MM.1S (cell line): ENCODE data around the gene GPRASP3.
A peak's percentile ranks its signal among the peaks of the same experiment; 100 is the strongest.

Source experiments
- DNase-seq: peaks from one replicate; pipeline ENCODE4 v3.0.0-alpha.2; 2015
- H2AFZ ChIP-seq: fragments of 300-600 bp; sonication (generic); 2 replicates; pipeline ENCODE4 v1.6.0; 2016; ENCODE audit warnings: antibody characterized with exemption, low read length
- H3F3A ChIP-seq: fragments of 300-600 bp; sonication (generic); 2 replicates; pipeline ENCODE4 v1.6.1; 2016; ENCODE audit warnings: mild to moderate bottlenecking, antibody characterized with exemption, low read length, moderate library complexity, mixed read lengths; ENCODE audit not compliant: insufficient read depth
- H3K27ac ChIP-seq: fragments of 300-600 bp; sonication (generic); 2 replicates; pipeline ENCODE4 v1.5.1; 2016; ENCODE audit warnings: mild to moderate bottlenecking, low read length
- H3K27me3 ChIP-seq: fragments of 300-600 bp; sonication (generic); replicated peaks from 2 replicates; pipeline ENCODE4 v1.6.0; 2016; ENCODE audit warnings: low read length; ENCODE audit not compliant: insufficient read depth
- H3K36me3 ChIP-seq: fragments of 300-600 bp; sonication (generic); replicated peaks from 2 replicates; pipeline ENCODE4 v1.6.1; 2016; ENCODE audit warnings: mild to moderate bottlenecking, low read length, mixed read lengths; ENCODE audit not compliant: insufficient read depth
- H3K4me1 ChIP-seq: fragments of 300-600 bp; sonication (generic); 2 replicates; pipeline ENCODE4 v1.6.1; 2016; ENCODE audit warnings: low read length, mixed read lengths
- H3K4me2 ChIP-seq: fragments of 300-600 bp; sonication (generic); 2 replicates; pipeline ENCODE4 v1.6.0; 2016; ENCODE audit warnings: low read depth, low read length
- H3K4me3 ChIP-seq: fragments of 300-600 bp; sonication (generic); 2 replicates; pipeline ENCODE4 v1.5.1; 2016; ENCODE audit warnings: low read length, mixed read lengths
- H3K79me2 ChIP-seq: fragments of 300-600 bp; sonication (generic); 2 replicates; pipeline ENCODE4 v1.6.1; 2016; ENCODE audit warnings: mixed run types, low read length, mixed read lengths
- H3K9ac ChIP-seq: fragments of 300-600 bp; sonication (generic); 2 replicates; pipeline ENCODE4 v1.6.1; 2016; ENCODE audit warnings: low read length, mixed read lengths
- H3K9me2 ChIP-seq: fragments of 300-600 bp; sonication (generic); replicated peaks from 2 replicates; pipeline ENCODE4 v1.6.1; 2016; ENCODE audit warnings: mild to moderate bottlenecking, low read length, mixed read lengths; ENCODE audit not compliant: insufficient read depth
- H3K9me3 ChIP-seq: fragments of 300-600 bp; sonication (generic); replicated peaks from 2 replicates; pipeline ENCODE4 v1.6.1; 2016; ENCODE audit warnings: mild to moderate bottlenecking, low read length, mixed read lengths; ENCODE audit not compliant: insufficient read depth
- H4K20me1 ChIP-seq: fragments of 300-600 bp; sonication (generic); 2 replicates; pipeline ENCODE4 v1.6.1; 2016; ENCODE audit warnings: mild to moderate bottlenecking, low read length, moderate library complexity, mixed read lengths; ENCODE audit not compliant: insufficient read depth
- EZH2 ChIP-seq: fragments of 300-600 bp; sonication (generic); optimal IDR thresholded peaks from 2 replicates; pipeline ENCODE3; 2017; ENCODE audit warnings: low read depth, mild to moderate bottlenecking, antibody characterized with exemption, low read length, mixed read lengths
- EZH2phosphoT487 ChIP-seq: fragments of 300-600 bp; sonication (generic); IDR thresholded peaks from 2 replicates; pipeline ENCODE4 v1.6.1; 2018; ENCODE audit warnings: antibody characterized with exemption, low read length
- TF ChIP-seq, protein P1 (sequence below): fragments of 300-600 bp; sonication (generic); IDR thresholded peaks from 2 replicates; pipeline ENCODE4 v1.5.1; 2016; ENCODE audit warnings: antibody characterized with exemption, low read length, mixed read lengths

GPRASP3 gene

DNA sequence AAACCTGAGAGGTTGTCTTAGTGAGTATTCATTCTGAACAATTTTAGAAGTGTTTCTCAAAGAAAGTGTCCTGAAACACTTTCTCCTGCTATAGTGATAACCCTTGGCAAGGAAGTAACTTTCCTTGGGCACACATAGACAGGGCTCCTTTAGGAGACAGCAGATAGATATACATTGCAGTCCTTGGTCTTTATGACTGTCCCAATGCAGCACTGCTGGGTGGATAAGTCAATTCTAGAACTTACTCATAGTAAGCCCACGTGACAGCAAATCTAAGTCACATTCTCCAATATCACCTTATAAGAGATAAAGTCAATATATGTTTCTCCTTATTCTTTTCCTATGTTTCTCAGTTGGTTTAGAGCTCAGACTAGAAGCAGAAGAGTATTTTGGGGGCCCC lies 46.7 kb downstream of the GPRASP3 start:
- H3K4me3 ChIP-seq, result no peak overlapping the region
- H3K36me3 ChIP-seq, result no peaks in the 10 kb centered on the region
- peaks cover 2% of the 10 kb centered on the region; the same call in 1 of the 2 replicates for H3F3A ChIP-seq
- no peaks in the 10 kb centered on the region for H3K27me3 ChIP-seq
- no peak overlapping the region for H3K27ac ChIP-seq
- H3K9me3 ChIP-seq, result no peaks in the 10 kb centered on the region
- H3K9ac ChIP-seq, result no peak overlapping the region
- H3K4me1 ChIP-seq, result peaks cover 4% of the 10 kb centered on the region; the same call in 1 of the 2 replicates
- H3K9me2 ChIP-seq, result no peaks in the 10 kb centered on the region
- H4K20me1 ChIP-seq, result no peaks in the 10 kb centered on the region
- peaks cover 23% of the 10 kb centered on the region for H3K79me2 ChIP-seq
- no peak overlapping the region for H3K4me2 ChIP-seq
- no peak for DNase-seq
- TF ChIP-seq, protein P1, sequence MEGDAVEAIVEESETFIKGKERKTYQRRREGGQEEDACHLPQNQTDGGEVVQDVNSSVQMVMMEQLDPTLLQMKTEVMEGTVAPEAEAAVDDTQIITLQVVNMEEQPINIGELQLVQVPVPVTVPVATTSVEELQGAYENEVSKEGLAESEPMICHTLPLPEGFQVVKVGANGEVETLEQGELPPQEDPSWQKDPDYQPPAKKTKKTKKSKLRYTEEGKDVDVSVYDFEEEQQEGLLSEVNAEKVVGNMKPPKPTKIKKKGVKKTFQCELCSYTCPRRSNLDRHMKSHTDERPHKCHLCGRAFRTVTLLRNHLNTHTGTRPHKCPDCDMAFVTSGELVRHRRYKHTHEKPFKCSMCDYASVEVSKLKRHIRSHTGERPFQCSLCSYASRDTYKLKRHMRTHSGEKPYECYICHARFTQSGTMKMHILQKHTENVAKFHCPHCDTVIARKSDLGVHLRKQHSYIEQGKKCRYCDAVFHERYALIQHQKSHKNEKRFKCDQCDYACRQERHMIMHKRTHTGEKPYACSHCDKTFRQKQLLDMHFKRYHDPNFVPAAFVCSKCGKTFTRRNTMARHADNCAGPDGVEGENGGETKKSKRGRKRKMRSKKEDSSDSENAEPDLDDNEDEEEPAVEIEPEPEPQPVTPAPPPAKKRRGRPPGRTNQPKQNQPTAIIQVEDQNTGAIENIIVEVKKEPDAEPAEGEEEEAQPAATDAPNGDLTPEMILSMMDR, result no peak
- no peak for TF ChIP-seq EZH2
- no peak for TF ChIP-seq EZH2phosphoT487
- H2AFZ ChIP-seq, result no peak overlapping the region

DNA sequence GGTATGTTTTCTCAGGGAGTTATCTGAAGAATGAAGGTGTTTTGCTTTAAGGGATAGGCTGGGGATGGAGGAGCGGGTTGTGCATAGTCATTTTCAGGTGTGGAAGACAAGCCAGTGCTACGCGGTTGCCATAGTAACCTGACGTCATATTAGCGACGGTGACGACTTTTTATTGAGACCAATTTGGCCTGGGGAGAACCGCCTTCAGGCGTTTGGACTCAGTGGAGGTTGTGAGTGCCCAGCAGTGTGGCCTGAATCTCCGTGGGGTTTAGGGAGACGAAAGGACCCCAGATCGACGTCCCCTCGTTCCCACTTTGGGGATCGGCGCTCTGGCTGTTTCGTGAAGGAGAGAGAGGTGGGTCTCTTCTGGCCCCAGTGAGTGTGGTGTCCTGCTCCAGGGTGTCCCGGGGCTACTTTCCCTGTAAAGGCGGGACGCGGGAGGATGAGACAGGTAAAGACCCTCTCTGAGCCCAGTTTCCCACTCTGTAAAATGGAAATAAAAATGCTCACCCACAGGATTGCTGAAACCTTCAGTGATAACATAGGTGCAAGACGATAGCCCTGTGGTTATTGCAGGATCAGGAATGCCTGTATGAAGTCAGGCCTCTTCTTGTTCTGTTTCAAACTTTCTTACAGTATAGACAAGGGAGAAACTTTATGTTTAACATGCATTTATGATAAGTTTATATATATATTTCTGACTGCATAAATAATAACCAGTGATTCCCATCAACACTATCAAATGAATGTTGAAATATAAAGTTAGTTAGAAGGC lies 48.6 kb downstream of the GPRASP3 start:
- peak; percentile 97 for DNase-seq
- Histone ChIP-seq H3K27me3 (no peaks in the 10 kb centered on the region), H3K27ac (peak overlapping the region; percentile 72; the same call in 1 of the 2 replicates), H3K4me3 (peak overlapping the region; percentile 77), H3F3A (peaks cover 2% of the 10 kb centered on the region; the same call in 1 of the 2 replicates), H3K9ac (peak overlapping the region; percentile 97), H3K9me3 (no peaks in the 10 kb centered on the region), H3K79me2 (peaks cover 23% of the 10 kb centered on the region), H2AFZ (peak overlapping the region; percentile 87), H3K4me2 (peak overlapping the region; percentile 76), H4K20me1 (no peaks in the 10 kb centered on the region), H3K4me1 (peaks cover 4% of the 10 kb centered on the region; the same call in 1 of the 2 replicates), H3K36me3 (no peaks in the 10 kb centered on the region; the same call in 1 of the 2 replicates), H3K9me2 (no peaks in the 10 kb centered on the region)
- TF ChIP-seq, protein P1, result no peak
- no peak for TF ChIP-seq EZH2phosphoT487
- TF ChIP-seq EZH2, result no peak
